A549 (cell line): ENCODE data around the gene UBAC1. TPM values are rescaled to one million over a fixed set of nuclear protein-coding genes. Genes with fewer than 3 reads are reported as not detected.
"Not testable (repeated sequence)": the region's sequence is repeated elsewhere in the genome, so short reads cannot be mapped to it uniquely, and the experiment has no call there.

Experiments used
- ATAC-seq, 2 experiments: fragments of 200-7000 bp in 1 of 2; fragments of >200 bp in 1 of 2; cut with Nextera tagmentation in 1 of 2; cut with Tn5 transposase in 1 of 2; 3 replicates each; pipeline versions ENCODE4 v1.8.0 to v1.9.1; 2018 to 2020; ENCODE audit warnings: mild to moderate bottlenecking in 1 of 2, moderate library complexity in 1 of 2
- CTCF ChIA-PET: fragments of 300-600 bp; sonication (Branson Sonifier 250); formaldehyde crosslinking; extraction: SDS; loops from one replicate; lab custom pipeline; 2021; ENCODE audit warnings: antibody characterized with exemption, inconsistent platforms; lab: Yijun Ruan, JAX
- POLR2A ChIA-PET: fragments of 350-600 bp; formaldehyde crosslinking; extraction: SDS; loops from one replicate; lab custom pipeline; 2021; ENCODE audit warnings: antibody characterized with exemption, inconsistent platforms; lab: Yijun Ruan, JAX
- DNase-seq, 2 experiments: peaks; one replicate each; pipeline versions ENCODE4 v3.0.0 to v3.0.0-alpha.2; 2011 to 2016; ENCODE audit warnings: low read depth in 1 of 2, low spot score in 1 of 2
- FAIRE-seq: peaks from 2 replicates; lab custom pipeline; 2011; peaks lifted over from hg19 to GRCh38; lab: Jason Lieb, UNC
- H3K27ac ChIP-seq, 2 experiments: fragments of >200 bp; sonication (Bioruptor Twin); formaldehyde crosslinking; 3 replicates each; pipeline ENCODE4 v1.5.1; 2016 to 2017
- H3K4me1 ChIP-seq: fragments of >200 bp; sonication (Bioruptor Twin); formaldehyde crosslinking; 3 replicates; pipeline ENCODE4 v1.6.1; 2016
- H3K4me2 ChIP-seq: fragments of >200 bp; sonication (Bioruptor Twin); formaldehyde crosslinking; 3 replicates; pipeline ENCODE4 v1.6.1; 2016
- H3K4me3 ChIP-seq: fragments of >200 bp; sonication (Bioruptor Twin); formaldehyde crosslinking; 3 replicates; pipeline ENCODE4 v1.5.1; 2016
- H3K9me3 ChIP-seq: fragments of >200 bp; sonication (Bioruptor Twin); formaldehyde crosslinking; 3 replicates; pipeline ENCODE4 v1.6.1; 2016
- BHLHE40 ChIP-seq: IDR thresholded peaks from 2 replicates; pipeline ENCODE4 v1.6.1; 2012; ENCODE audit warnings: low read depth, low read length, inconsistent platforms
- CBX2 ChIP-seq: fragments of 200-600 bp; sonication (generic); IDR thresholded peaks from 2 replicates; pipeline ENCODE4 v1.6.1; 2016; ENCODE audit warnings: low read depth, mild to moderate bottlenecking, borderline replicate concordance
- CBX8 ChIP-seq: fragments of 200-600 bp; sonication (generic); IDR thresholded peaks from 2 replicates; pipeline ENCODE4 v1.6.1; 2016
- EP300 ChIP-seq, 2 experiments: fragments of >200 bp; sonication (Bioruptor Twin); formaldehyde crosslinking; IDR thresholded peaks; 2 replicates in 1 of 2; 3 replicates in 1 of 2; pipeline ENCODE4 v1.6.1; 2016 to 2017
- FOXS1 ChIP-seq: fragments of 250-450 bp; sonication (Bioruptor Pico); IDR thresholded peaks from 2 replicates; pipeline ENCODE4 v1.5.0; 2020; ENCODE audit warnings: mild to moderate bottlenecking, moderate library complexity
- GATA3 ChIP-seq: IDR thresholded peaks from 2 replicates; pipeline ENCODE4 v1.6.1; 2012; ENCODE audit warnings: borderline replicate concordance
- HMGXB4 ChIP-seq: fragments of 250-450 bp; sonication (Bioruptor Pico); IDR thresholded peaks from 2 replicates; pipeline ENCODE4 v1.5.0; 2021; ENCODE audit warnings: mild to moderate bottlenecking, moderate library complexity, borderline replicate concordance
- HOXA7 ChIP-seq: fragments of 250-450 bp; sonication (Bioruptor Pico); IDR thresholded peaks from 2 replicates; pipeline ENCODE4 v1.5.0; 2020; ENCODE audit warnings: mild to moderate bottlenecking, moderate library complexity
- KDM1A ChIP-seq: fragments of 200-600 bp; sonication (generic); IDR thresholded peaks from 2 replicates; pipeline ENCODE4 v1.6.1; 2016; ENCODE audit warnings: low read depth, mild to moderate bottlenecking
- MAX ChIP-seq: IDR thresholded peaks from 2 replicates; pipeline ENCODE4 v1.6.1; 2012
- NFE2L2 ChIP-seq: fragments of 150-350 bp; conservative IDR thresholded peaks from 2 replicates; pipeline ENCODE4 v1.6.1; 2014; ENCODE audit warnings: low read length
- NPAS2 ChIP-seq: fragments of 250-450 bp; sonication (Bioruptor Pico); IDR thresholded peaks from 2 replicates; pipeline ENCODE4 v1.8.0; 2022; ENCODE audit warnings: mild to moderate bottlenecking, moderate library complexity, borderline replicate concordance
- PHF8 ChIP-seq: fragments of 200-600 bp; sonication (generic); IDR thresholded peaks from 2 replicates; pipeline ENCODE4 v1.6.1; 2016; ENCODE audit warnings: low read depth, mild to moderate bottlenecking, antibody characterized with exemption, moderate library complexity, borderline replicate concordance
- RAD21 ChIP-seq, 2 experiments: fragments of >200 bp in 1 of 2; sonication (Bioruptor Twin) in 1 of 2; formaldehyde crosslinking in 1 of 2; IDR thresholded peaks in 1 of 2; conservative IDR thresholded peaks in 1 of 2; 2 replicates in 1 of 2; 3 replicates in 1 of 2; pipeline ENCODE4 v1.6.1; 2012 to 2018; ENCODE audit warnings: inconsistent platforms in 1 of 2
- RARB ChIP-seq: fragments of 250-450 bp; sonication (Bioruptor Pico); IDR thresholded peaks from 2 replicates; pipeline ENCODE4 v1.8.0; 2021; ENCODE audit warnings: mild to moderate bottlenecking, moderate library complexity
- REST ChIP-seq: fragments of 200-600 bp; sonication (generic); IDR thresholded peaks from 2 replicates; pipeline ENCODE4 v1.6.1; 2016; ENCODE audit warnings: antibody characterized with exemption, mild to moderate bottlenecking, moderate library complexity
- RNF2 ChIP-seq: fragments of 200-600 bp; sonication (generic); IDR thresholded peaks from 2 replicates; pipeline ENCODE4 v1.6.1; 2016; ENCODE audit warnings: low read depth, mild to moderate bottlenecking, antibody characterized with exemption, moderate library complexity, borderline replicate concordance
- TP53 ChIP-seq: fragments of 250-450 bp; sonication (Bioruptor Pico); IDR thresholded peaks from 2 replicates; pipeline ENCODE4 v1.5.0; 2021; ENCODE audit warnings: mild to moderate bottlenecking, moderate library complexity
- ZC3H11A ChIP-seq: fragments of 450-650 bp; IDR thresholded peaks from 2 replicates; pipeline ENCODE4 v1.6.1; 2014; ENCODE audit warnings: antibody characterized with exemption, mild to moderate bottlenecking
- ZFP36 ChIP-seq: fragments of 450-650 bp; IDR thresholded peaks from 2 replicates; pipeline ENCODE4 v1.6.1; 2014; ENCODE audit warnings: borderline replicate concordance; ENCODE audit not compliant: partially characterized antibody
- WGBS: methylation state at CpG from one replicate; pipeline ENCODE4 v1.1.6; 2017; ENCODE audit errors: missing lambda C conversion rate; 5-methylcytosine and 5-hydroxymethylcytosine counted together
- polyA plus RNA-seq, 4 experiments: library from polyadenylated mRNA; depleted of rRNA in 3 of 4; stranded (reverse); fragments of >200 nt; fragmentation: RNase III in 1 of 4; extraction: RNeasy Plus Mini Kit Qiagen cat#74134 plus additional on column Dnase treatment in 1 of 4; gene quantifications; 2 replicates in 3 of 4; 3 replicates in 1 of 4; pipeline ENCODE4 v1.2.3, GENCODE V29; 2011 to 2017

The UBAC1 gene
- polyA plus RNA-seq, 2 of the 4 experiments (the other 2 are of a cell fraction), result 30.8 to 37.6 TPM

GRCh38 chr9:135968601-135969000, 7.4 kb upstream of the UBAC1 start (continued):
- TF ChIP-seq REST, result no peak
- no peak for TF ChIP-seq CBX2
- no peak for TF ChIP-seq PHF8
- TF ChIP-seq ZFP36, result no peak
- TF ChIP-seq CBX8, result no peak
- TF ChIP-seq HMGXB4 (CRISPR knock-in tag), result no peak
- no peak for TF ChIP-seq RAD21 (conservative IDR thresholded peaks at IDR 0.05 in 1 of 2, IDR thresholded peaks at IDR 0.05 in 1 of 2)
- no peak for TF ChIP-seq RNF2

GRCh38 chr9:135968083-135968476, 6.9 kb upstream of the UBAC1 start:
- 17% methylated on average over 5 of the region's 5 CpGs for WGBS
- Histone ChIP-seq H3K4me1 (peaks cover 9% of the 10 kb centered on the region; the same call in 1 of the 3 replicates), H3K4me2 (peak overlapping the region; percentile 71), H3K4me3 (no peak overlapping the region), H3K9me3 (no peaks in the 10 kb centered on the region), H3K27ac (no peak overlapping the region)
- peak; percentile 1 to 8; a peak in 3 of 6 replicates for ATAC-seq
- no peak for DNase-seq
- no peak for FAIRE-seq
- ChIA-PET POLR2A (interaction anchor here (1.1 kb wide), 1 partner anchor 83 kb away, joined by 3 read pairs; no protein-coding TSS in a partner anchor), CTCF (interaction anchor here (0.6 to 14.0 kb wide), 59 partner anchors 8 to 361 kb away, joined by 3 to 220 read pairs (median 5); no protein-coding TSS in a partner anchor)
- TF ChIP-seq MAX, result no peak
- TF ChIP-seq HOXA7 (CRISPR knock-in tag), result no peak
- TF ChIP-seq EP300 (IDR thresholded peaks at IDR 0.05), result no peak
- TF ChIP-seq GATA3, result no peak
- no peak for TF ChIP-seq NPAS2 (CRISPR knock-in tag)
- no peak for TF ChIP-seq KDM1A
- TF ChIP-seq ZFP36, result no peak
- no peak for TF ChIP-seq ZC3H11A
- TF ChIP-seq RAD21 (conservative IDR thresholded peaks at IDR 0.05 in 1 of 2, IDR thresholded peaks at IDR 0.05 in 1 of 2), result no peak
- no peak for TF ChIP-seq FOXS1 (CRISPR knock-in tag)
- no peak for TF ChIP-seq RARB (CRISPR knock-in tag)
- TF ChIP-seq HMGXB4 (CRISPR knock-in tag), result no peak
- TF ChIP-seq REST, result no peak
- TF ChIP-seq TP53 (CRISPR knock-in tag), result no peak
- no peak for TF ChIP-seq NFE2L2
- no peak for TF ChIP-seq BHLHE40
- TF ChIP-seq, all 56 proteins: peak for 0

- peaks cover 11% of the 10 kb centered on the region; the same call in 2 of the 3 replicates for H3K4me1 ChIP-seq
- H3K4me2 ChIP-seq, FAIRE-seq, H3K9me3 ChIP-seq, H3K27ac ChIP-seq, H3K4me3 ChIP-seq, DNase-seq: not testable (repeated sequence)
- peak in 1 of 2 experiments; percentile 13; a peak in 3 of 6 replicates for ATAC-seq
- ChIA-PET CTCF (interaction anchor here (0.6 to 14.0 kb wide), 70 partner anchors 8 to 426 kb away, joined by 3 to 220 read pairs (median 5); no protein-coding TSS in a partner anchor), POLR2A (interaction anchor here (1.1 kb wide), 1 partner anchor 85 kb away, joined by 3 read pairs; no protein-coding TSS in a partner anchor)
- WGBS, result 0% methylated on average over 1 of the region's 16 CpGs
Observed at GRCh38 chr9:135966916-135967260, 5.7 kb upstream of the UBAC1 start.
